NCI-H2227 treated with DMSO at 0.1 percent for 48 hours (cell line): ENCODE data around the gene ANXA3.
"Not testable (repeated sequence)": the region's sequence is repeated elsewhere in the genome, so short reads cannot be mapped to it uniquely, and the experiment has no call there.

Source experiments
- DNase-seq: peaks from one replicate; lab custom pipeline; 2025; lab: John Stamatoyannopoulos, UW

ANXA3 gene

GRCh38 chr4:78543424-78544125 lies 8.0 kb upstream of the ANXA3 start:
- no peak for DNase-seq

GRCh38 chr4:78544678-78545077 lies 6.9 kb upstream of the ANXA3 start:
- no peak for DNase-seq

- DNase-seq: no peak
Measured at GRCh38 chr4:78545275-78546246, 6.0 kb upstream of the ANXA3 start.

- DNase-seq: not testable (repeated sequence)
Measured at GRCh38 chr4:78547899-78548298, 3.7 kb upstream of the ANXA3 start.

- not testable (repeated sequence) for DNase-seq
Measured at GRCh38 chr4:78548889-78549288, 2.7 kb upstream of the ANXA3 start.

GRCh38 chr4:78552389-78553042 lies 946 bp downstream of the ANXA3 start:
- DNase-seq: no peak

- no peak for DNase-seq
Measured at GRCh38 chr4:78553043-78553396, 1.4 kb downstream of the ANXA3 start.

- DNase-seq: no peak
Measured at GRCh38 chr4:78553529-78554060, 2.0 kb downstream of the ANXA3 start.

- no peak for DNase-seq
Measured at GRCh38 chr4:78556665-78557064, 5.1 kb downstream of the ANXA3 start.

- DNase-seq: no peak
Measured at GRCh38 chr4:78557841-78558240, 6.3 kb downstream of the ANXA3 start.

GRCh38 chr4:78558410-78558809 lies 6.8 kb downstream of the ANXA3 start:
- no peak for DNase-seq

GRCh38 chr4:78560296-78560963 lies 8.9 kb downstream of the ANXA3 start:
- no peak for DNase-seq

- DNase-seq: no peak
Measured at GRCh38 chr4:78561677-78562076, 10.1 kb downstream of the ANXA3 start.

- no peak for DNase-seq
Measured at GRCh38 chr4:78562687-78563086, 11.1 kb downstream of the ANXA3 start.

- DNase-seq: no peak
Measured at GRCh38 chr4:78565971-78566372, 14.4 kb downstream of the ANXA3 start.

- no peak for DNase-seq
Measured at GRCh38 chr4:78566834-78567499, 15.4 kb downstream of the ANXA3 start.

- no peak for DNase-seq
Measured at GRCh38 chr4:78567500-78568060, 16.0 kb downstream of the ANXA3 start.

GRCh38 chr4:78568640-78569305 lies 17.2 kb downstream of the ANXA3 start:
- no peak for DNase-seq

GRCh38 chr4:78569306-78569821 lies 17.8 kb downstream of the ANXA3 start:
- no peak for DNase-seq

- DNase-seq: no peak
Measured at GRCh38 chr4:78570117-78570516, 18.5 kb downstream of the ANXA3 start.
